Keratinocyte (primary cell): ENCODE results near the gene ERC2. TPM values are rescaled to one million over a fixed set of nuclear protein-coding genes. Genes with fewer than 3 reads are reported as not detected.

Experiments
- DNase-seq: peaks from one replicate; pipeline ENCODE4 v3.0.0-alpha.2; 2011; ENCODE audit warnings: low read depth, missing footprints, low spot score
- FAIRE-seq: peaks from 2 replicates; lab custom pipeline; 2011; peaks lifted over from hg19 to GRCh38; lab: Jason Lieb, UNC
- H2AFZ ChIP-seq: 2 replicates; pipeline ENCODE4 v1.6.0; 2012; ENCODE audit warnings: low read length, control low read depth, inconsistent platforms; ENCODE audit not compliant: control insufficient read depth
- H3K27ac ChIP-seq: 2 replicates; pipeline ENCODE4 v1.5.1; 2011; ENCODE audit warnings: low read length; ENCODE audit not compliant: control insufficient read depth, insufficient read depth
- H3K27me3 ChIP-seq: 3 replicates; pipeline ENCODE4 v1.6.0; 2011; ENCODE audit warnings: low read length; ENCODE audit not compliant: control insufficient read depth, insufficient read depth; ENCODE audit errors: extremely low read depth
- H3K36me3 ChIP-seq, 2 experiments: 2 replicates in 1 of 2; 3 replicates in 1 of 2; pipeline ENCODE4 v1.5.1; 2011; ENCODE audit warnings: low read length in 2 of 2, mild to moderate bottlenecking in 1 of 2; ENCODE audit not compliant: control insufficient read depth in 2 of 2, insufficient read depth in 2 of 2; ENCODE audit errors: extremely low read depth in 1 of 2
- H3K4me1 ChIP-seq: 3 replicates; pipeline ENCODE4 v1.5.1; 2011; ENCODE audit warnings: low read length; ENCODE audit not compliant: control insufficient read depth, insufficient read depth; ENCODE audit errors: extremely low read depth
- H3K4me2 ChIP-seq: 3 replicates; pipeline ENCODE4 v1.6.0; 2011; ENCODE audit warnings: low read depth, low read length; ENCODE audit not compliant: control insufficient read depth, insufficient read depth; ENCODE audit errors: extremely low read depth
- H3K4me3 ChIP-seq, 3 experiments: fragments of 200-600 bp in 1 of 3; sonication (generic) in 1 of 3; 2 replicates in 2 of 3; 3 replicates in 1 of 3; pipeline ENCODE4 v1.5.1; 2011 to 2016; ENCODE audit warnings: low read length in 3 of 3, mild to moderate bottlenecking in 3 of 3, control low read depth in 2 of 3, inconsistent platforms in 1 of 3, low read depth in 1 of 3, mixed read lengths in 1 of 3, mixed run types in 1 of 3, moderate library complexity in 1 of 3; ENCODE audit not compliant: control insufficient read depth in 2 of 3, insufficient read depth in 2 of 3; ENCODE audit errors: extremely low read depth in 1 of 3
- H3K79me2 ChIP-seq: 2 replicates; pipeline ENCODE4 v1.6.0; 2012; ENCODE audit warnings: low read length; ENCODE audit not compliant: control insufficient read depth, insufficient read depth
- H3K9ac ChIP-seq: 3 replicates; pipeline ENCODE4 v1.6.0; 2011; ENCODE audit warnings: low read length; ENCODE audit not compliant: control insufficient read depth, insufficient read depth; ENCODE audit errors: extremely low read depth
- H3K9me1 ChIP-seq: 3 replicates; pipeline ENCODE4 v1.6.0; 2011; ENCODE audit warnings: low read length; ENCODE audit not compliant: control insufficient read depth, insufficient read depth; ENCODE audit errors: extremely low read depth
- H3K9me3 ChIP-seq: 2 replicates; pipeline ENCODE4 v1.5.1; 2012; ENCODE audit warnings: low read depth, low read length; ENCODE audit not compliant: control insufficient read depth
- H4K20me1 ChIP-seq: 3 replicates; pipeline ENCODE4 v1.6.0; 2011; ENCODE audit warnings: low read length; ENCODE audit not compliant: control insufficient read depth, insufficient read depth; ENCODE audit errors: extremely low read depth
- EZH2 ChIP-seq: IDR thresholded peaks from one replicate; pipeline ENCODE4 v1.6.1; 2012; ENCODE audit warnings: inconsistent platforms, mild to moderate bottlenecking, low read length, moderate library complexity
- dilution Hi-C: fragments of 300-500 bp; cut with MboI; formaldehyde crosslinking; loops from one replicate; pipeline ENCODE4 v1.7.0; 2020; ENCODE audit warnings: low sequenced_read_pairs; ENCODE audit not compliant: extremely low pct_ligation_motif_present
- polyA plus RNA-seq, 5 experiments: library from polyadenylated mRNA; depleted of rRNA in 3 of 5; stranded (reverse) in 3 of 5; stranded (forward) in 1 of 5; unstranded in 1 of 5; fragments of >200 nt; gene quantifications; 1 replicate in 1 of 5; 2 replicates in 3 of 5; 3 replicates in 1 of 5; pipeline versions ENCODE4 v1.2.1 to v1.2.3, GENCODE V29; 2011 to 2012; ENCODE audit warnings: missing spikeins in 2 of 5, low read depth in 1 of 5, low replicate concordance in 1 of 5
- TF ChIP-seq, protein P1 (sequence below), 3 experiments: IDR thresholded peaks in 1 of 3; conservative IDR thresholded peaks in 1 of 3; optimal IDR thresholded peaks in 1 of 3; 2 replicates in 2 of 3; 3 replicates in 1 of 3; pipeline versions ENCODE3 to v1.5.1; 2011; ENCODE audit warnings: low read length in 3 of 3, mild to moderate bottlenecking in 3 of 3, moderate library complexity in 2 of 3, control low read depth in 1 of 3, inconsistent platforms in 1 of 3; ENCODE audit not compliant: insufficient read depth in 2 of 3; ENCODE audit errors: extremely low read depth in 1 of 3

ERC2 gene
- polyA plus RNA-seq, 1 donor (not counting 4 experiments of a cell fraction or from before 2014, with no cell fraction given), result 0.08 TPM

DNA sequence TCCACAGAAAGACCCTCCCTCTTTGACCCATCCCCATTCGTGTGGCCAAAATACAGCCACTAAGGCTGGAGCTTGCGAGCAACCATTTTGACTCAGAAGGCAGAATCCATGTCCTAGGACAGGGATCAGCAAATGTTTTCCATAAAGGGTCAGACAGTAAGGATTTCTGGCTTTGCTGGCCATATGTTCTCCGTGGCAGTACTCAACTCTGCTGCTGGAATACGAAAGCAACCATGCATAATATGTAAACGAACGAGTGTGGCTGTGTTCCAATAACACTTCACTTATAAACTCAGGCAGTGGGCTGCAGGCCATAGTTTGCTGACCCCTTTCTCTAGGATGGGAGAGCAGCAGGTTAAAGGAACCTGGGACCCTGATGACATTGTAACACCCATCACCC, 903.5 kb downstream of the ERC2 start:
- Histone ChIP-seq H3K4me2 (no peak overlapping the region), H3K4me1 (no peaks in the 10 kb centered on the region), H3K9ac (no peak overlapping the region), H3K27me3 (no peaks in the 10 kb centered on the region), H4K20me1 (no peaks in the 10 kb centered on the region), H3K27ac (no peak overlapping the region), H3K9me1 (no peaks in the 10 kb centered on the region), H3K4me3 (no peak overlapping the region), H3K9me3 (no peaks in the 10 kb centered on the region), H3K36me3 (no peaks in the 10 kb centered on the region), H3K79me2 (no peaks in the 10 kb centered on the region), H2AFZ (no peak overlapping the region)
- DNase-seq, result no peak
- dilution Hi-C loops, result no loop called here
- TF ChIP-seq EZH2, result no peak
- TF ChIP-seq, protein P1, sequence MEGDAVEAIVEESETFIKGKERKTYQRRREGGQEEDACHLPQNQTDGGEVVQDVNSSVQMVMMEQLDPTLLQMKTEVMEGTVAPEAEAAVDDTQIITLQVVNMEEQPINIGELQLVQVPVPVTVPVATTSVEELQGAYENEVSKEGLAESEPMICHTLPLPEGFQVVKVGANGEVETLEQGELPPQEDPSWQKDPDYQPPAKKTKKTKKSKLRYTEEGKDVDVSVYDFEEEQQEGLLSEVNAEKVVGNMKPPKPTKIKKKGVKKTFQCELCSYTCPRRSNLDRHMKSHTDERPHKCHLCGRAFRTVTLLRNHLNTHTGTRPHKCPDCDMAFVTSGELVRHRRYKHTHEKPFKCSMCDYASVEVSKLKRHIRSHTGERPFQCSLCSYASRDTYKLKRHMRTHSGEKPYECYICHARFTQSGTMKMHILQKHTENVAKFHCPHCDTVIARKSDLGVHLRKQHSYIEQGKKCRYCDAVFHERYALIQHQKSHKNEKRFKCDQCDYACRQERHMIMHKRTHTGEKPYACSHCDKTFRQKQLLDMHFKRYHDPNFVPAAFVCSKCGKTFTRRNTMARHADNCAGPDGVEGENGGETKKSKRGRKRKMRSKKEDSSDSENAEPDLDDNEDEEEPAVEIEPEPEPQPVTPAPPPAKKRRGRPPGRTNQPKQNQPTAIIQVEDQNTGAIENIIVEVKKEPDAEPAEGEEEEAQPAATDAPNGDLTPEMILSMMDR (optimal IDR thresholded peaks at IDR 0.05 in 1 of 3, IDR thresholded peaks at IDR 0.05 in 1 of 3, conservative IDR thresholded peaks at IDR 0.05 in 1 of 3; ENCODE audit: extremely low read depth in 1 of 3, insufficient read depth in 2 of 3, low read length in 3 of 3), result no peak
- no peak for FAIRE-seq

- Histone ChIP-seq H3K9ac (no peak overlapping the region), H2AFZ (no peak overlapping the region), H3K9me1 (no peaks in the 10 kb centered on the region), H3K27ac (no peak overlapping the region), H3K79me2 (no peaks in the 10 kb centered on the region), H4K20me1 (no peaks in the 10 kb centered on the region), H3K4me3 (no peak overlapping the region), H3K4me2 (no peak overlapping the region), H3K36me3 (no peaks in the 10 kb centered on the region), H3K4me1 (no peaks in the 10 kb centered on the region), H3K27me3 (no peaks in the 10 kb centered on the region), H3K9me3 (no peaks in the 10 kb centered on the region)
- dilution Hi-C loops, result no loop called here
- no peak for TF ChIP-seq EZH2
- TF ChIP-seq, protein P1 (optimal IDR thresholded peaks at IDR 0.05 in 1 of 3, IDR thresholded peaks at IDR 0.05 in 1 of 3, conservative IDR thresholded peaks at IDR 0.05 in 1 of 3; ENCODE audit: extremely low read depth in 1 of 3, insufficient read depth in 2 of 3, low read length in 3 of 3), result no peak
- FAIRE-seq (no peak), DNase-seq (no peak)
Observed at GRCh38 chr3:55562700-55563099, 905.6 kb downstream of the ERC2 start.
